G401.6 (cell line): ENCODE results near the gene OR2M3.
"Not testable (repeated sequence)": the region's sequence is repeated elsewhere in the genome, so short reads cannot be mapped to it uniquely, and the experiment has no call there.

Experiments
- FAIRE-seq: peaks from 2 replicates; lab custom pipeline; 2012; peaks lifted over from hg19 to GRCh38; lab: Jason Lieb, UNC

OR2M3 gene, protein sequence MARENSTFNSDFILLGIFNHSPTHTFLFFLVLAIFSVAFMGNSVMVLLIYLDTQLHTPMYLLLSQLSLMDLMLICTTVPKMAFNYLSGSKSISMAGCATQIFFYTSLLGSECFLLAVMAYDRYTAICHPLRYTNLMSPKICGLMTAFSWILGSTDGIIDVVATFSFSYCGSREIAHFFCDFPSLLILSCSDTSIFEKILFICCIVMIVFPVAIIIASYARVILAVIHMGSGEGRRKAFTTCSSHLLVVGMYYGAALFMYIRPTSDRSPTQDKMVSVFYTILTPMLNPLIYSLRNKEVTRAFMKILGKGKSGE

GRCh38 chr1:248196965-248197364, at the start of gene OR2M3:
Gene OR2M3, plus strand, starts transcription at chr1:248197265. Its CDS starts 5,803 bp downstream, at chr1:248203068.
- FAIRE-seq = no peak

GRCh38 chr1:248152056-248152827, 44.8 kb upstream of the OR2M3 start:
- no peak for FAIRE-seq

DNA sequence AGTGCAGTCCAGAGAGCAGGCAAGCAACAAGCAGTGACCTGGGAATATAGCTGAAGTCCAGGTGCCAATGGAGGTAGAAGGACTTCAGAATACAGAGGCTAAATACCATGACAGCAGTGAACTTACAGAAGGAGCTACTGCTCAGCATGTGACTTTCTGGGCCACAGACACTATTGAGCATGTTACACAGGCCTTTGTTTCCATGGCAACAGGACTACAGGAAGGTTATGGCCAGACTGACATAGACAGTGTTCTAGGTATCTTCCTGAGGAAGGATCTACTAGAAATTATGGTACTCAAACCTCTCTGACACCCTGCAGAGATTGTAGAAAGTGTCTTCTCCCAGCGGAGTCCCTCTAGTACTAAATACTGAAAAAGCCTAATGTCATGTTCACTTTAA, 41.1 kb upstream of the OR2M3 start:
- no peak for FAIRE-seq

DNA sequence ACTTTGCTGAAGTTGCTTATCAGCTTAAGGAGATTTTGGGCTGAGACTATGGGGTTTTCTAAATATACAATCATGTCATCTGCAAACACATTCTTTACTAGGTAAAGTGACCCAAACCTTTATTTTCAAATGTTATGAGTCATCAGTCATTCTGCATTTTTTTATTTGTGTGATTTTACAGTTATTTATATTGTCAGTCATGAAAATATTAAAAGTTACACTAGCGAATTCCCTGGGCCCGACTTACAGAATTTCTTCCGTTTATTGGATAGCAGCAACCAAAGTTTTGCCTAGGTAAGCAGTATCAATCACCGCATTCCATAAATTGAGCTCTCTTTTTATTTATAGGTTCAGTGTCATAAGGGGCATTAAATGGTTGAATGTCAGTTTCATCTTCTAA, 38.3 kb upstream of the OR2M3 start:
- FAIRE-seq = no peak

DNA sequence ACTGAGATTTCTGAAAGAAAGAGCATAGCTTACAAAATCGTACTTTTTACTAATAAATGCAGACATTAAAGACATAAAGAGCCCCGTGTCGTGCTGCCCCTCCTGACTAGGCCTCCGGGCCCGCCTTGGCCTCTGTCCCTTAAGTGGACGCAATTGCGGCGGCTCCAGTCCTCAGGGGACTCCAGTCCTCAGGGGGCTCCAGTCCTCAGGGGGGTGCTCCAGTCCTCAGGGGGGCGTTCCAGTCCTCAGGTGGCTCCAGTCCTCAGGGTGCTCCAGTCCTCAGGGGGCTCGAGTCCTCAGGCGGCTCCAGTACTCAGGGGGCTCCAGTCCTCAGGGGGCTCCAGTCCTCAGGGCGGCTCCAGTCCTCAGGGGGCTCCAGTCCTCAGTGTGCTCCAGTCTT, 33.0 kb upstream of the OR2M3 start:
- FAIRE-seq = no peak

- no peak for FAIRE-seq
These were observed 31.9 kb upstream of the OR2M3 start for GRCh38 chr1:248165186-248165585.

GRCh38 chr1:248174521-248174920, 22.5 kb upstream of the OR2M3 start, which contains the start of gene OR2M2:
Gene OR2M2, plus strand, starts transcription at chr1:248174821. Its CDS starts 5,165 bp downstream, at chr1:248179986.
- FAIRE-seq = no peak

DNA sequence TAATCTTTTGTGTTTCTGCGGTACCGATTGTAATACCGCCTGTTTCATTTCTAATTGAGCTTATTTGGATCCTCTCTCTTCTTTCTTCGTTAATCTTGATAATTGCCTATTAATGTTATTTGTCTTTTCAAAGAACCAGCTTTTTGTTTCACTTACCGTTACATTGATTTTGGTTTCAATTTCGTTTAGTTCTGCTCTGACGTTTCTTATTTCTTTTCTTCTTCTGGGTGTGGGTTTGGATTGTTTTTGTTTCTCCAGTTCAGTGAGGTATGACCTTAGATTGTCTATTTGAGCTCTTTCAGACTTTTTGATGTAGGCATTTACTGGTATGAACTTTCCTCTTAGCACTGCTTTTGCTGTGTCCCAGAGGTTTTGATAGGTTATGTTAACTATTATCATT, 13.1 kb upstream of the OR2M3 start:
- FAIRE-seq = no peak

DNA sequence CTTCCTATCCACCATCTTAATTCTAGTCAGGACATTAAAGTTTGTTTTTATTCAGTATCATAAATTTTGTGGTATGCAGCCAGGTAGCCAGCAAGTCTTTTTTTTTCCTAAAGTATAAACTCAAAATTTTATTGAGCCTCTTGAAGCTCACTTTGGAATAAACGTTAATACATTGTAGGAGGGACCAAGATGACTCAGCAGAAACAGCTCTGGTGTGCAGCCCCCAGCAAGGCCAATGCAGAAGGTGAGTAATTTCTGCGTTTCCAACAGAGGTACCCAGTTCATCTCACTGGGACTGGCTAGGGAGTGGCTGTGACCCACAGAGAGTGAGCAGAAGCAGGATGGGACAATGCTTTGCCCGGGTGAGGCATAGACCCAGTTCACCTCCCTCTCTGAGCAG, 9.7 kb upstream of the OR2M3 start:
- FAIRE-seq = no peak

DNA sequence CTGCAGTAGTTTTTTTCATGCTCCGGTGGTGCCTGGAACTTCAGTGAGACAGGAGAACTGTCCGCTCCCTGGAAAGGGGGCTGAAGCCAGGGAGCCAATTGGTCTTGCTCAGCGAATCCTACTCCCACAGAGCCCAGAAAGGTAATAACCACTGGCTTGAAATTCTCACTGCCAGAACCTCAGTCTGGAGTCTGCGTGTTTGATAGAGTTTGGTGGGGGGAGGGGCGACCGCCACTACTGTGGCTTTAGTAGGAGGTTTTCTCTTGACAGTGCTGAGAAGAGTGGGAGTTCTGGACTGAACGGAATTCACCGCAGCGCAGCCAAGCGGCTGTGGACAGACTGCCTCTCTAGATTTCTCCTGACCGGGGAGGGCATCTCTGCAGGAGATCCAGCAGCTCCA, 8.0 kb upstream of the OR2M3 start:
- FAIRE-seq = no peak

DNA sequence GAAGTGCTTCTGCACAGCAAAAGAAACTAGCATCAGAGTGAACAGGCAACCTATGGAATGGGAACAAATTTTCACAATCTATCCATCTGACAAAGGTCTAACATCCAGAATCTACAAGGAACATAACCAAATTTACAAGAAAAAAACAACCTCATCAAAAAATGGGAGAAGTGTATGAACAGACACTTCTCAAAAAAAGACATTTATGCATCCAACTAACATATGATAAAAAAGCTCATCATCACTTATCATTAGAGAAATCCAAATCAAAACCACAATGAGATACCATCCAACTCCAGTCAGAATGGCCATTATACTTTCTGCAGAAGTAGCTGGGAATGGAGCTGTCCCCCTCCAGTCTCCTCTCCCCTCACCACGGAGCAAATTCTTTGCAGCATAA, 2.9 kb upstream of the OR2M3 start:
- no peak for FAIRE-seq

DNA sequence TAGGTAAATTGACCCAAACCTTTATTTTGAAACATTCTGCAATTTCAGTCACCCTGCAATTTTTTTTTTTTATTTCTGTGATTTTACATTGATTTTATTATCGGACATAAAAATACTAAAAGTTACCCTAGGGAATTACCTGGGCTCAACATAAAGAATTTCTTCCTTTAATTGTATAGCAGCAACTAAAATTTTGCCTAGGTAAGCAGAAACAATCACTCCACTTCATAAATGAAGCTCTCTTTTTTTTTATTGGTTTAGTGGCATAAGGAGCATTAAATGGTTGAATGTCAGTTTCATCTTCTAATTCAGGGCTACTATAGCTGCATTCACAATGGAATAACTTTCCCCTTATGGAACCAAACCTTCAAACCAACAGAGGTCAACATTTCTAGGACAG, 18.8 kb downstream of the OR2M3 start:
- FAIRE-seq = no peak

- FAIRE-seq = no peak
These were observed 28.5 kb downstream of the OR2M3 start for GRCh38 chr1:248225537-248225936.

- no peak for FAIRE-seq
These were observed 32.4 kb downstream of the OR2M3 start for GRCh38 chr1:248229360-248229908.

- FAIRE-seq = no peak
These were observed 34.1 kb downstream of the OR2M3 start, which contains the start of gene OR2M4 for GRCh38 chr1:248231117-248231516. Gene OR2M4, plus strand, starts transcription at chr1:248231417. Its CDS starts 7,512 bp downstream, at chr1:248238929.

GRCh38 chr1:248239478-248239877, 42.4 kb downstream of the OR2M3 start:
- FAIRE-seq = no peak

DNA sequence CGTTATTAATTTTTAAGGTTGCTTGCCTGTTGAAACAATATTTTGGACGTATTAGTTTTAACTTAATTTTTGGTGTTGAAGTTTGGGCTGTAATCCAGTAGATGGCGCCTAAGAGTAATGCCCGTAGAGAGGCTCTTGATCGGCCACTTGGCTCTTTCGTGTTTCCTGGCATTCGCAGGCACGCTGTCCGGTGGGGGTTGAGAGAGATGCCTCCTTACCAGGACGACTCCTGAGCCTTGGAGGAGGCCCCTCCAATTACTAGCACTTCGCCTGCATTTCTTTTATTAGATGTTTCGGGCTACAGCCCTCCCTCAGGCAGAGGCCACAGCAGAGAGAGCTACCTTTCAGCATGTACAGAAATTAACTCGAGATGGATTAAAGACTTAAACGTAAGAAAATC, 46.1 kb downstream of the OR2M3 start:
- peak; percentile 66 for FAIRE-seq

DNA sequence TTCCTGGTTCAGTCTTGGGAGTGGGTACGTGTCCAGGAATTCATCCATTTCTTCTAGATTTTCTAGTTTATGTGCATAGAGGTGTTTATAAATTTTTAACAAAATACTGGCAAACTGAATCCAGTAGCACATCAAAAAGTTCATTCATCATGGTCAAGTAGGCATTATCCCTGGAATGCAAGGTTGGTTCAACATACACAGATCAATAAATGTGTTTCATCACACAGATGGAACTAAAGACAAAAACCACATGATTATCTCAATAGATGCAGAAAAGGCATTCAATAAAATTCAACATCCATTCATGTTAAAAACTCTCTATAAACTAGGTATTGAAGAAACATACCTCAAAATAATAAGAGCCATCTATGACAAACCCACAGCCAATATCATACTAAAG, 62.2 kb downstream of the OR2M3 start:
- not testable (repeated sequence) for FAIRE-seq
